WI38 (cell line): ENCODE measurements around the gene ESYT3.
"Not testable (repeated sequence)": the region's sequence is repeated elsewhere in the genome, so short reads cannot be mapped to it uniquely, and the experiment has no call there.

ENCODE experiments used
- H3K4me3 ChIP-seq: 2 replicates; pipeline ENCODE4 v1.5.1; 2011; ENCODE audit warnings: low read depth, mild to moderate bottlenecking, control low read depth, low read length
- TF ChIP-seq, protein P1 (sequence below): IDR thresholded peaks from 2 replicates; pipeline ENCODE4 v1.5.1; 2012; ENCODE audit warnings: low read depth, mild to moderate bottlenecking, control low read depth, low read length

Gene ESYT3

DNA sequence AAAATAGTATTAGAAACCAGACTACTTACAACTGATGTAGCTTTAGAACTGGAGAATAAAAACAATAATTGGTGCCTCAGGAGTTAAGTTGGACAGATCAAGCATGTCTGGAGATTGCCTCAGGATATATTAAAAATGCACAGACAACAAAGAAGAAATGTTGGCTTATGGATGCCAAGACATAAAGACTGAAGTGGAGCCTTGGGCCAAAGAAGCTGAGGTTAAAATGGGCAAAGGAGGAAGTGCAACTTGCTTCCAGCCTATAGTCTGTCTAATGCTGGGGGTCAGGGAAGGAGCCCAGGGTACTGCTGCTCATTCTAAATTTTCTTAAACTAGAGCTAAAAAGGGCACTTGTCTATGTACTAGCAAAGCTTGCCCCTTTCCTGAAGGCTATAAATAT is 77.5 kb downstream of the ESYT3 start:
- no peak overlapping the region for H3K4me3 ChIP-seq
- TF ChIP-seq, protein P1, sequence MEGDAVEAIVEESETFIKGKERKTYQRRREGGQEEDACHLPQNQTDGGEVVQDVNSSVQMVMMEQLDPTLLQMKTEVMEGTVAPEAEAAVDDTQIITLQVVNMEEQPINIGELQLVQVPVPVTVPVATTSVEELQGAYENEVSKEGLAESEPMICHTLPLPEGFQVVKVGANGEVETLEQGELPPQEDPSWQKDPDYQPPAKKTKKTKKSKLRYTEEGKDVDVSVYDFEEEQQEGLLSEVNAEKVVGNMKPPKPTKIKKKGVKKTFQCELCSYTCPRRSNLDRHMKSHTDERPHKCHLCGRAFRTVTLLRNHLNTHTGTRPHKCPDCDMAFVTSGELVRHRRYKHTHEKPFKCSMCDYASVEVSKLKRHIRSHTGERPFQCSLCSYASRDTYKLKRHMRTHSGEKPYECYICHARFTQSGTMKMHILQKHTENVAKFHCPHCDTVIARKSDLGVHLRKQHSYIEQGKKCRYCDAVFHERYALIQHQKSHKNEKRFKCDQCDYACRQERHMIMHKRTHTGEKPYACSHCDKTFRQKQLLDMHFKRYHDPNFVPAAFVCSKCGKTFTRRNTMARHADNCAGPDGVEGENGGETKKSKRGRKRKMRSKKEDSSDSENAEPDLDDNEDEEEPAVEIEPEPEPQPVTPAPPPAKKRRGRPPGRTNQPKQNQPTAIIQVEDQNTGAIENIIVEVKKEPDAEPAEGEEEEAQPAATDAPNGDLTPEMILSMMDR = no peak

DNA sequence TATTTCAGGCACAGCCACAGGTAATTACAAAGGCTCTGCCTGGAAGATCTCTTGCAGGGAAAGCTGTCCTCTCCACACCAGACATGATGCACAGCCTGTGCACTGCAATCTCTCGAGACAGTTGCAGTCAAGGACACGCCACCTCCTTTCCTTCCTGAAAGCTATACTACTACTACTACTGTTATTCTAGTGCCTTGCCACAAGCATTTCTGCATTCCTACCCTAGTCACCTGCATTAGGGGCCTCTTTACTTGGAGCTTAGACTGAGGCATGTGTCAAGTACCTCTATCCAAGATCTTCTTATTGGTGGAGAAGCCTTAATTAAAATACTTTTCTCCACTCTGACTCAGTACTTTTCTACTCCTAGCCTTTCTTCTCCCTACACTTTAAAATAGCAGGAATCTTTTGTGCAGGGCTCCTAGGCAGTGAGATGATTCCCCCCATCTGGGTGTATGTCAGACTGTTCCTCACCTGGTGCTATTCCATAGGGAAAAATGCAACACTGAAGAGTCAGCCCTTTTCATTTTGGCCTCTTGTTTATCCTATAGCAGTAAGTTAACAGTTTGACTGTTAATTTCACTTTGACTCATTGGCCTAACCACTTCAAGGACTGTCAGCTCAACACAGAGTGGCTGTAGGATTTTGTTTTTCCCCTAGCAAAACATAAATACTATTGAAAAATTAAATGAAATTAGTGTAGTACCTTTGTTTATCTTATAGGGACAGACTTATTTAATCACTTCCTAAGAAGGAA is 78.9 kb downstream of the ESYT3 start:
- no peak overlapping the region for H3K4me3 ChIP-seq
- TF ChIP-seq, protein P1 = no peak

DNA sequence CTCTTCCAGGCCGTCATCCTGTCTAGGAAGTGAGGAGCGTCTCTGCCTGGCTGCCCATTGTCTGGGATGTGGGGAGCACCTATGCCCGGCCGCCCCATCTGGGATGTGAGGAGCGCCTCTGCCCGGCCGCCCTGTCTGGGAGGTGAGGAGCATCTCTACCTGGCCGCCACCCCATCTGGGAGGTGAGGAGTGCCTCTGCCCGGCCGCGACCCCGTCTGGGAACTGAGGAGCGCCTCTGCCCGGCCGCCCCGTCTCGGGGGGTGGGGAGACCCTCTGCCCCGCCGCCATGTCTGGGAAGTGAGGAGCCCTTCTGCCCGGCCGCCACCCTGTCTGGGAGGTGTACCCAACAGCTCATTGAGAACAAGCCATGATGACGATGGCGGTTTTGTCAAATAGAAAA is 87.0 kb downstream of the ESYT3 start:
- H3K4me3 ChIP-seq = not testable (repeated sequence)
